Stimulated activated naive CD8-positive, alpha-beta T cell treated with anti-CD3 and anti-CD28 coated beads, Interleukin-15, Interleukin-2, amounts not matched to agents 100 ng/mL and 50 ng/mL, for 24 hours (primary cell): Measurements from ENCODE around the gene TENT5C.

Experiments used
- H3K27ac Mint-ChIP-seq: one replicate; pipeline ENCODE4 v1.8.0; 2021; ENCODE audit warnings: mild to moderate bottlenecking, mixed read lengths
- H3K27me3 Mint-ChIP-seq: one replicate; pipeline ENCODE4 v1.8.0; 2021; ENCODE audit warnings: mixed read lengths
- H3K36me3 Mint-ChIP-seq: one replicate; pipeline ENCODE4 v1.8.0; 2021; ENCODE audit warnings: low read depth, mixed read lengths
- H3K4me1 Mint-ChIP-seq: one replicate; pipeline ENCODE4 v1.8.0; 2021; ENCODE audit warnings: low read depth, mixed read lengths
- H3K4me3 Mint-ChIP-seq: one replicate; pipeline ENCODE4 v1.8.0; 2021; ENCODE audit warnings: mild to moderate bottlenecking, mixed read lengths
- H3K9me3 Mint-ChIP-seq: one replicate; pipeline ENCODE4 v1.8.0; 2021; ENCODE audit warnings: mixed read lengths

The TENT5C gene

DNA sequence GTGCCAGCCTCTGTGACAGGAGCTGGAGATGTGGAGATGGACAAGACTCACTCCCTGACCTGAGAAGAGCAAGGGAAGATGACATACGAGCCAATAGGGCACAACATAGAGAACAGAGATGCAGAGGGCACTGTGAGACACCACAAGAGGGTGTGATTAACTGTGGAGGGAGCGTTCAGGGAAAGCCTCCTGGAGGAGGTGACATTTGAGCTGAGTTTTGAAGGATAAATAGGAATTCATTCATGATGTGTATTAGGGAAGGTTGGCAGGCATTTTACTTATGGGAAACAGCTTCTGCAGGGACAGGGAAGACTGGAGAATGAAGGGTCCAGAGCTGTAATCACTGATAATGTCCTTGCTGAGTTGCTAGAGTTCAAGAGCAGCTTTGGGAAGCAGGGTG lies 25.0 kb upstream of the TENT5C start:
- no peak overlapping the region for H3K27ac Mint-ChIP-seq
- H3K27me3 Mint-ChIP-seq: no peaks in the 10 kb centered on the region
- H3K4me1 Mint-ChIP-seq: no peaks in the 10 kb centered on the region
- no peak overlapping the region for H3K4me3 Mint-ChIP-seq
- no peaks in the 10 kb centered on the region for H3K9me3 Mint-ChIP-seq
- no peaks in the 10 kb centered on the region for H3K36me3 Mint-ChIP-seq

DNA sequence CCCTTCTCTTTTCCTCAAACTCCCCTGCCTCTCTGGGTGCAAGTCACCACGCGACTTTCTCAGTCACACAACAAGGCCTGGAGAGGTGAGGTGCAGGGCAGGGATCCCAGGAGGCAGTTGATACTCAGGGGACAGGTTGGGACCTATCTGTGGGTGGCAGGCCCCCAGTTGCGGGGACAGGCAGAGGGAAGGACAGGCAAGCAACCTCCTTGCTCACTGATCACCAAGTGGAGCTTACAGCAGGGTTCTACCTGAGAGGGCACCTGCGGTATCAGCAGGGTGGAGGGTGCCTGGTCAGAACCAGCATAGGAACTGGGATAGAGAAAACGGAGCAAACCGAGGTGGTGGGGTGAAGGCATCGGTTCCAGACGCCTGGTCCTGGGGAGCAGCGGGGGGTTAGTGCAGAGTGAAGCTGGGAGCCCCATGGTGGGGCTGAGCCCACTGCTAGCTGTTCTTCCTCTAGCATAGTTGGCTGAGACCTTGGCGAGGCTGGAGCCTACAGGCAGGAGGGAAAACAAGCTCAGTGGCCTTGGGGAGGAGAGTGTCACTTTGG lies 24.4 kb upstream of the TENT5C start:
- Mint-ChIP-seq H3K36me3 (no peaks in the 10 kb centered on the region), H3K27me3 (no peaks in the 10 kb centered on the region), H3K9me3 (no peaks in the 10 kb centered on the region), H3K4me3 (no peak overlapping the region), H3K27ac (no peak overlapping the region), H3K4me1 (no peaks in the 10 kb centered on the region)

- Mint-ChIP-seq H3K27me3 (no peaks in the 10 kb centered on the region), H3K4me1 (no peaks in the 10 kb centered on the region), H3K9me3 (no peaks in the 10 kb centered on the region), H3K27ac (no peak overlapping the region), H3K36me3 (no peaks in the 10 kb centered on the region), H3K4me3 (no peak overlapping the region)
Observed at GRCh38 chr1:117582451-117582850, 23.4 kb upstream of the TENT5C start.

- Mint-ChIP-seq H3K27ac (no peak overlapping the region), H3K27me3 (no peaks in the 10 kb centered on the region), H3K36me3 (no peaks in the 10 kb centered on the region), H3K4me3 (no peak overlapping the region), H3K4me1 (no peaks in the 10 kb centered on the region), H3K9me3 (no peaks in the 10 kb centered on the region)
Observed at GRCh38 chr1:117583247-117583646, 22.6 kb upstream of the TENT5C start.

DNA sequence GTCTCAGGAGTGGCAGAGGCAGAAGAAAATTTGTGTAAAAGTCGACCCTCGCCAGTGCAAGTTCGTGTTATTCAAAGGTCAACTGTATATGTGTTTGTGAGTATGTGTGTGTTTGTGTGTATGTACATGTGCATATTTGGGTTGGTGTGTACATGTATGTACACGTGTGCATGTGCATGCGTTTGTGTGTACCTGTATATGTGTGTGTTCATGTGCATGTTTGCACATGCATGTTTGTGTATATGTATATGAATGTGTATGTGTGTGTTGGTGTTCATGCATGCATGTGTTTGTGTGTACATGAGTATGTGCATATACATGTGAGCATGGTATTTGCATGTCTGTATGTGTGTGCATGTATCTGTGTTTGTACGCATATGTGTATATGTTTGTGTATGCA lies 21.7 kb upstream of the TENT5C start:
- Mint-ChIP-seq H3K27me3 (no peaks in the 10 kb centered on the region), H3K27ac (no peak overlapping the region), H3K4me1 (no peaks in the 10 kb centered on the region), H3K9me3 (no peaks in the 10 kb centered on the region), H3K36me3 (no peaks in the 10 kb centered on the region), H3K4me3 (no peak overlapping the region)

GRCh38 chr1:117585086-117585485 lies 20.8 kb upstream of the TENT5C start:
- no peaks in the 10 kb centered on the region for H3K4me1 Mint-ChIP-seq
- H3K27ac Mint-ChIP-seq: no peak overlapping the region
- no peaks in the 10 kb centered on the region for H3K36me3 Mint-ChIP-seq
- H3K27me3 Mint-ChIP-seq: no peaks in the 10 kb centered on the region
- no peaks in the 10 kb centered on the region for H3K9me3 Mint-ChIP-seq
- no peak overlapping the region for H3K4me3 Mint-ChIP-seq

- no peaks in the 10 kb centered on the region for H3K36me3 Mint-ChIP-seq
- no peaks in the 10 kb centered on the region for H3K4me1 Mint-ChIP-seq
- no peaks in the 10 kb centered on the region for H3K27me3 Mint-ChIP-seq
- H3K4me3 Mint-ChIP-seq: no peak overlapping the region
- H3K9me3 Mint-ChIP-seq: no peaks in the 10 kb centered on the region
- H3K27ac Mint-ChIP-seq: no peak overlapping the region
Observed at GRCh38 chr1:117586337-117586736, 19.5 kb upstream of the TENT5C start.

DNA sequence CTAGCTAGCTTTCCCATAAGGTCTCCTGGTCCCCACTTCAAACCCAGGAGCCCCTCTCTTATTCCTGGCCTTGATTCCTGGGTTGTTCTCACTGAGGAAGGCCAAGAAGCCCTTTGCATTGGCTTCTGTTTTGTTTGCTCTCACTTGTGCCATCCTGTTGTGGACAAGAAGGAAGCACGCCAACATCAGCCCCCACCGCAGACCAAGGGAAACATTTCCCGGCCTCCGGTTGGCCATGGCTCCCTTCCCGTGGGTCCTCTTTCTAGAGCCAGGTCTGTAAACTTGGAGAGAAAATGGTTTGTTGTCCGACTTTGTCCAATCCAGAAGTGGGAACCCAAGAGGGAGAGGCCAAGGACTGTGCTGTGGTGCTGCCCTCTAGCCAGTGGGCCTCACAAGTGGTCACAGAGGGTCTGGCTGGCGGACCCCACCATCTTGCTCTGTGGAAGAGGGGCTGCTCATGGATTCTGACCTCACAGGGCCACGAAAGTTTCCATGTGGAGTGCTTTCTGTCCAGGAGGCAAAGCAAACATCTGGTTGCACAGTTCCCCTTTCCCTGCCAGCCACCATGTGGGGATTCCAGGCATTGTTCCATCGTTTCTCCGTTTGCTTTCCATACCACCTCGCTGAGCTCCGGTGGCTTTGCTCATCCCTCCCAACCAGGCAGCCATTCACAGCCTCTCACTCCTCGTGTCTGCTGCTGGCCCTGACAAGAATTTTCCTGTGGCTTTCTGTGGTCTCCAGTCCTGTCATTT lies 18.9 kb upstream of the TENT5C start:
- no peaks in the 10 kb centered on the region for H3K9me3 Mint-ChIP-seq
- H3K27ac Mint-ChIP-seq: no peak overlapping the region
- H3K4me3 Mint-ChIP-seq: no peak overlapping the region
- H3K36me3 Mint-ChIP-seq: no peaks in the 10 kb centered on the region
- H3K4me1 Mint-ChIP-seq: no peaks in the 10 kb centered on the region
- no peaks in the 10 kb centered on the region for H3K27me3 Mint-ChIP-seq

GRCh38 chr1:117587499-117588356 lies 18.1 kb upstream of the TENT5C start:
- Mint-ChIP-seq H3K4me1 (no peaks in the 10 kb centered on the region), H3K4me3 (no peak overlapping the region), H3K9me3 (no peaks in the 10 kb centered on the region), H3K27me3 (no peaks in the 10 kb centered on the region), H3K27ac (no peak overlapping the region), H3K36me3 (no peaks in the 10 kb centered on the region)

DNA sequence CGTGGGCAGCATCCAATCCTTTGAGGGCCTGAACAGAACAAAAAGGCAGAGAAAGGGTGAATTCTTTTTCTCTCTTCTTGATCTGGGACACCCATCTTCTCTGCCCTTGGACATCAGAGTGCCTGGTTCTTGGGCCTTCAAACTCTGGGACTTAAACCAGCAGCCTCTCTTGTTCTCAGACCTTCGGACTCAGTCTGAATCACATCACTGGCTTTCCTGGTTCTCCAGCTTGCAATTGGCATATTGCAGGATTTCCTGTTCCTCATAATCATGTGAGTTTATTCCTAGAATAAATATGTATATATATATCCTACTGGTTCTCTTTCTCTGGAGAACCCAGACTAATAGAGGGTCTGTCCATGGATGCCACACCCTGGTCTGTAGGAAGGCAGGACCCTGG lies 16.3 kb upstream of the TENT5C start:
- Mint-ChIP-seq H3K9me3 (no peaks in the 10 kb centered on the region), H3K27me3 (no peaks in the 10 kb centered on the region), H3K36me3 (no peaks in the 10 kb centered on the region), H3K27ac (no peak overlapping the region), H3K4me1 (no peaks in the 10 kb centered on the region), H3K4me3 (no peak overlapping the region)

DNA sequence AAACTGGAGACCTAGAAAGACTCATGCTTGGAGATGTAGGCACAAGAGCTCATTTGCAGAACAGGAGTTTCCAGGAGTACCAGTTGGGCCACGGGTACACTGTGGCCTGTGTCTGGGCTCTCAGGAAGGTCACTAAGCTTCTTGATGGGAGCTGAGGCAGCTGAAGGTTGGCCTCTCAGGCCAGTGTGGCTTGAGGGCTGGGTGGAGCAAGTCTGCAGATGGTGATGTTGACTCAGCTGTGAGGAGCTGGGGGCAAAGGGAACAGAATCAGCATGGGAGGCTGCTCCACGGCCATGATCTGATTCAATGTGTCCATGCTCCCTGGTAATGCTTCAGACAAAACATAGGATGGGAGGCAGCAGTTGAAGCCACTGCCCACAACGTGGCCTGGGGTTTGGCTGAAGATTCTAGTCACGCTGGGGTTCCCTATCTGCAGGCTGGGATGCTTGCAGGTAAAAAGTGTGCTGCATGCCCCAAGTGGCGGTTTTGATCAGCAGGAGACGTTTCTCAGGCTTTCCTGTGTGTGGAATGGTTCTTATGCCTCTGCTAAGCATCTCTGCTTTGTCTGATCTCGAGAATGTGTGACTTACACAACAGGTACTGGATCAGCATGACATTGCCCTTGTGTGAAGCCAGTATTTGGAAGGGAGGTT lies 15.4 kb upstream of the TENT5C start:
- Mint-ChIP-seq H3K27me3 (no peaks in the 10 kb centered on the region), H3K9me3 (no peaks in the 10 kb centered on the region), H3K4me3 (no peak overlapping the region), H3K4me1 (no peaks in the 10 kb centered on the region), H3K36me3 (no peaks in the 10 kb centered on the region), H3K27ac (no peak overlapping the region)

GRCh38 chr1:117591252-117591651 lies 14.6 kb upstream of the TENT5C start:
- no peaks in the 10 kb centered on the region for H3K4me1 Mint-ChIP-seq
- no peaks in the 10 kb centered on the region for H3K9me3 Mint-ChIP-seq
- H3K4me3 Mint-ChIP-seq: no peak overlapping the region
- no peak overlapping the region for H3K27ac Mint-ChIP-seq
- H3K36me3 Mint-ChIP-seq: no peaks in the 10 kb centered on the region
- no peaks in the 10 kb centered on the region for H3K27me3 Mint-ChIP-seq

GRCh38 chr1:117592155-117592554 lies 13.7 kb upstream of the TENT5C start:
- no peaks in the 10 kb centered on the region for H3K36me3 Mint-ChIP-seq
- H3K4me3 Mint-ChIP-seq: no peak overlapping the region
- no peak overlapping the region for H3K27ac Mint-ChIP-seq
- H3K27me3 Mint-ChIP-seq: peaks cover 3% of the 10 kb centered on the region
- no peaks in the 10 kb centered on the region for H3K9me3 Mint-ChIP-seq
- H3K4me1 Mint-ChIP-seq: no peaks in the 10 kb centered on the region

GRCh38 chr1:117594261-117594990 lies 11.4 kb upstream of the TENT5C start:
- Mint-ChIP-seq H3K36me3 (no peaks in the 10 kb centered on the region), H3K27ac (no peak overlapping the region), H3K4me3 (no peak overlapping the region), H3K27me3 (peaks cover 3% of the 10 kb centered on the region), H3K9me3 (no peaks in the 10 kb centered on the region), H3K4me1 (no peaks in the 10 kb centered on the region)
